ENCODE measurements around the gene ETNK2.
"Not testable (repeated sequence)": the region's sequence is repeated elsewhere in the genome, so short reads cannot be mapped to it uniquely, and the experiment has no call there.

The ETNK2 gene

DNA sequence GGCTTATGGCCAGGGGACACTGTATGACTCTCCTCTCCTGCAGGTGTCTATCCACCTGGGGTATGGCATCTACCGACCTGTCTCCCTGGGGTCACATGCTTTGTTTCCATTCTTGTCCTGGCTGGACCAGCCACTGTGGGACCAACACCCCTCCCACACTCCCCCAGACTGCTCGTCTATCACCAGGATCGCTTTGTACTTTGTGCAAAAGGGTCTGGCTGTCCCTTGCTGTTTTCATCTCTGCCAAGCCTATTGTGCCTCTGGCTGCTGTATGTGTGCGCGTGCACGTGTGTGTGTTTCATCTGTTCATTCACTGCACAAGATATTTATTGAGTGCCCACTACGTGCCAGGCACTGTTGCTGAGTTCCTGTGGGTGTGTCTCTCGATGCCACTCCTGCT, 25.5 kb downstream of the ETNK2 start:
- no peak for FAIRE-seq

- FAIRE-seq: no peak
These were observed 26.0 kb downstream of the ETNK2 start for GRCh38 chr1:204125759-204126351.

DNA sequence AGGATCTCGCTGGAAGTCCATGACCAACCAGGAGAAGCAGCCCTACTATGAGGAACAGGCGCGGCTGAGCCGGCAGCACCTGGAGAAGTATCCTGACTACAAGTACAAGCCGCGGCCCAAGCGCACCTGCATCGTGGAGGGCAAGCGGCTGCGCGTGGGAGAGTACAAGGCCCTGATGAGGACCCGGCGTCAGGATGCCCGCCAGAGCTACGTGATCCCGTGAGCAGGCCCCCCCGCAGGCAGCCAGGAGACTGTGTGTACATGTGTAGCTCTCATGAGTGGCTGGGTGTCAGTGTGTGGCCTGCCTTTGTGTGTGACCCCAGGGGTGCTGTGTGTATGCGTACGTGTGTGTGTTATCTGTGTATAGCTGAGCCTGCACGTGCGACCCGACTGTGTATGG, 27.2 kb downstream of the ETNK2 start:
- no peak for FAIRE-seq

- FAIRE-seq: no peak
These were observed 28.5 kb downstream of the ETNK2 start for GRCh38 chr1:204123376-204123775.

DNA sequence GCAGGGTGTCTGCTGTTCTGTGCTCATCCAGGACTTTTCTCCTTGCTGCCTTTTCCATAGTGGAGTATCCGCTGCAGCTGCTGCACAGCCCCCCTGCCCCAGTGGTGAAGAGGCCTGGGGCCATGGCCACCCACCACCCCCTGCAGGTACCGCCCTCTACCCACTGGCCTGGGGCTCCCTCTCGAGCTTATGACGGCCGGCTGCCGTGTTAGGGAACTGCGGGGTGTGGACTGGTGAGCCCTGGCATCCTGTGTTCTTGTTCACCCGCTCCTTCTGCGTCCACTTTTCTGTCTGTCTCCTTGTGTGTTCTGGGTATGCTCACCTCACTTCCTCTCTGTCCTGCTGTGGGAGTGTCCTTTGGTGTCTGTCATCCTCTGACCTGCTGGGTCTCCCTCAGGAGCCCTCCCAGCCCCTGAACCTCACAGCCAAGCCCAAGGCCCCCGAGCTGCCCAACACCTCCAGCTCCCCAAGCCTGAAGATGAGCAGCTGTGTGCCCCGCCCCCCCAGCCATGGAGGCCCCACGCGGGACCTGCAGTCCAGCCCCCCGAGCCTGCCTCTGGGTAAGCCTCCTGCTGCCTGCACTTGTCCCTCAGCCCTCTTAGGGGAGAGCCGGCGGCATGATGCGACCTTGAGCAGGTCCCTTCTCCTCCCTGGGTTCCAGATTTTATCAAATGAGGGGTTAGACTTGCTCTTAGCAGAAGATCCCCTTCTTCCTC, 29.8 kb downstream of the ETNK2 start:
- no peak for FAIRE-seq

GRCh38 chr1:204116539-204116938, 35.3 kb downstream of the ETNK2 start:
- no peak for FAIRE-seq

GRCh38 chr1:204115116-204115515, 36.7 kb downstream of the ETNK2 start:
- FAIRE-seq: no peak

GRCh38 chr1:204114606-204115005, 37.2 kb downstream of the ETNK2 start:
- no peak for FAIRE-seq

GRCh38 chr1:204113896-204114295, 37.9 kb downstream of the ETNK2 start:
- FAIRE-seq: no peak

- FAIRE-seq: no peak
These were observed 38.7 kb downstream of the ETNK2 start for GRCh38 chr1:204112876-204113730.

DNA sequence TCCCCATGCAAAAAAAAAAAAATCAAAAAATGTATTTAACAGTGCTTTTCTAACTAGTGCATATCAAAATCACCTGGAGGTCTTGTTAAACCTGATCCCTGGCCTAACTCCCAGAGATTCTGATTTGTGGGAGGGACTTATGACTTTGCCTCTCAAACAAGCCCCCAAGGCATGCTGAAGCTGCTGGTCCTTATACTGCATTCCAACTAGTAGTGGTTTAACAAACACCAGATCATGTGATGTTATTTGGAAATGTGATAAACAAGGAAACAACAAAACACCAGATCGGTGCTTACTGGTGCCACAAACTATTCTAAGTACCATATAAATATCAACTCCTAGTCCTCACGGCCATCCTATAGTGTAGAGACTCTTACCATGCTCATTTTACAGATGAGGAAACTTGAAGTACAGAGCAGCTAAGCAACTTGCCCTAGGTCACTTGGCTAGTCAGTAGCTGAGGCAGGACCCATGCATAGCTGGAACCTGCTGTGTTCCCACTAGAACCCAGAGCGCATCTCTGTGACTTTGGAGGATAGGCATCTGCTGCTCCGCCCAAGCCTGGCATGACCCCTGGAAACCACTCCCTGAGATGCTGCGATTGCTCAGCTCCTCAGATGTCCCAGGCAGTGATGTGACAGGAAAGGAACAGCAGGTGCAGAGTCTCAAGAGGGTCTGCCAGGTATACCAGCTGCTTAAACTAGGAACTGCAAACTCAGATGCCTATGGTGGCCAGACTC, 40.8 kb downstream of the ETNK2 start:
- FAIRE-seq: no peak

GRCh38 chr1:204108312-204109141, 43.3 kb downstream of the ETNK2 start:
- no peak for FAIRE-seq

DNA sequence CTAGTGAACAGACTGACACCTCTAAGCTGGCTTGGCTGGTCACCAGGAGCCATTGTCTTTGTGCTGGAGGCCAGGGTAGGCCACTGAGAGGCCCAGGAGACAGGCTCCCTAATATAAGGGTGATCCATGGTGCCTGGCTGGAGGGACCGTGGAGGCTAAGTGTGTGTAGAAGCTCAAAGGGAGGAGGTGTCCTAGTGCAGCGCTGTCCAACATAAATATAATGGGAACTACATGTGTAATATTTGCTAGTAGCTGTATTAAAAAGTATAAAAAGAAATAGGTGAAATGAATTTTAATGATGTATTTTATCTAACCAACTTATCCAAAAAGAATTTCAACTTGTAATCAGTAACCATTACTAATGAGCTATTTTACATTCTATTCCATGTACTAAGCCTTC, 44.0 kb downstream of the ETNK2 start:
- no peak for FAIRE-seq

GRCh38 chr1:204106825-204107224, 45.0 kb downstream of the ETNK2 start:
- no peak for FAIRE-seq

DNA sequence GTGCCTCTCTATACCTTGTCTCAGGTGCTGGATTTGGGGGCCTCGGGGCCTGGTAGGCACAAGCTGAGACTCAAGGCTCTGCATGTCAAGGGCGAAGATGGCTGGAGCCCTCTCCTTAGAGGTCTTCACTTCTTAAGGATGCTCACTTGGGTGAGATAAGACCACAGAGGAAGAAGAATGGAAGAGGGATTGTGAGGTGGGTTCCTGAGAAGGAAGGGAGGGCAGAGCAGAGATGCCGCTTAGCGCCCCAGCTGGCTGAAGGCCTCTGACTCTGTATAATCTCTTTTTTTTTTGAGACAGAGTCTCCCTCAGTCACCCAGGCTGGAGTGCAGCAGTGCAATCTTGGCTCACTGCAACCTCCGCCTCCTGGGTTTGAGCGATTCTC, 46.7 kb downstream of the ETNK2 start:
- FAIRE-seq: no peak

GRCh38 chr1:204104331-204105130, 47.3 kb downstream of the ETNK2 start:
- FAIRE-seq: no peak

DNA sequence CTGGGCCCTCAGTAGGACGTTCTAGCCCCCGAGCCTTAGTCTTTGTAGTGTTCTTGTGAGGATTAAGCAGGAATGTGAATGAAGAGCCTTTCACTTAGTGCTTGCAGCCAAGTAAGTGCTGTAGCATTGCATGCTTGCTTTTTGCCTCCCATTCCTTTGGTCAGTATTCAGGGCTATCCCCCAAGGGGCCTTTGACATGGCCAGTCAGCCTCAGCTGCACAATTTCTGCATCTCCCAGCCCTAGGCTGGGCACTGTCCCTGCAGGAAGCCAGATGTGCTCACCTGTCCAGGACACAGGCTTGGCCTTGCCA, 48.5 kb downstream of the ETNK2 start:
- no peak for FAIRE-seq

GRCh38 chr1:204102739-204103430, 49.0 kb downstream of the ETNK2 start:
- no peak for FAIRE-seq

DNA sequence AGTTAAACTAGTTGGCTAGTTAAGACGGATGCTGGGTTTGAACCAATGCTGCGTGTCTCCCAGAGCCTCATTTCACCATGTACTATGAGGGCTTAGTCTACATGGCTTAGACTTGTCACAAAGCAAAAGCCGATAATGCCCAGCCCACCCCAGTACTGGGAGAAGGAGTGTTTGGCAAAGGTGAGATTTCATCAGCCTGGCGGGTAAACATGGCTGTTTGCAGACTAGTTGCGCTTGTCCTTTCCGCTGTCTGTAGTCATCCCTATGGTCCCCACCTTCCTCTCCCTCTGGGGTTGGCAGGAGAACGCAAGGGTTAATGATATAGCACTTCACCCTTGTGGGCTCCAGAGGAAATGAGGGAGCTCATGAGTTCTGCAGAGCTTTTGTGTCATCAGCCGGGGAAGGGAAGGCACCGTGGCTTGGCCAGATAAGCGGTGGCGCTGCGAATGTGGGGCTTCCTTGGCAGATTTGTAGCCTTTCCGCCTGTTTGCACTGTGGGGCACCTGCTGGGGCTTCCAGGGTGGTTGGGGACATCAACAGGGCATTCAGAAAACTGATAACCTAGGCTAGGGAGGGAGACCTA, 49.7 kb downstream of the ETNK2 start:
- no peak for FAIRE-seq

DNA sequence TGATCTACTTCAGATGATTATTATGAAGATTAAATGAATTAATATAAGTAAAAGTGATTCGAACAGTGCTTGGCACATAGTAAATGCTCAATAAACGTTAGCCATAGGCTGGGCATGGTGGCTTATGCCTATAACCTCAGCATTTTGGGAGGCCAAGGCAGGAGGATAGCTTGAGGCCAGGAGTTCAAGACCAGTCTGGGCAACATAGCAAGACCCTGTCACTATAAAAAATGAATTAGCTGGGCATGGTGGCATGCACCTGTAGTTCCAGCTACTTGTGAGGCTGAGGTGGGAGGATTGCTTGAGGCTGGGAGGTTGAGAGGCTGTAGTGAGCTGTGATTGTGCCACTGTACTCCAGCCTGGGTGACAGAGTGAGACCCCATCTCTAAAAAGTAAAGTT, 52.1 kb downstream of the ETNK2 start:
- not testable (repeated sequence) for FAIRE-seq

DNA sequence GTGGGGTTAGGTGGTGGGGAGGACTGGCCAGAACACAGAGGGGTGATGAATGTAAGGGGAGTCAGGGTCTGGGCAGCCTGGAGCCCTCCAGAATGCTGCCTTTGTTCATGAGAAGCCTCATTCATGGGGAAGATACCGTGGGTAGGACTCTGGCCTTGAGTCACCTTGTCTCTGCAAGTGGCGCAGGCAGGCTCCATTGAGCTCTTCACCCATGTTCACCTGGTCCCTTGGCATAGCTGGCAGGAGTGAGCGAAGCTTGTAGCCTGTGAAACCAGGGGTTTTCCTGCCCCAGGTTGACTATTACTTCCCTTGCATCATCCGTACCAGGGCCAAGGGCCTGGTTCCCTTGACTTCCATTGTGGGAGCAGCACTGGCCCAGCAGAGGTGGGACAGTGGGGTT, 53.2 kb downstream of the ETNK2 start:
- no peak for FAIRE-seq
